ENCODE data around the gene CHGA.

DNA sequence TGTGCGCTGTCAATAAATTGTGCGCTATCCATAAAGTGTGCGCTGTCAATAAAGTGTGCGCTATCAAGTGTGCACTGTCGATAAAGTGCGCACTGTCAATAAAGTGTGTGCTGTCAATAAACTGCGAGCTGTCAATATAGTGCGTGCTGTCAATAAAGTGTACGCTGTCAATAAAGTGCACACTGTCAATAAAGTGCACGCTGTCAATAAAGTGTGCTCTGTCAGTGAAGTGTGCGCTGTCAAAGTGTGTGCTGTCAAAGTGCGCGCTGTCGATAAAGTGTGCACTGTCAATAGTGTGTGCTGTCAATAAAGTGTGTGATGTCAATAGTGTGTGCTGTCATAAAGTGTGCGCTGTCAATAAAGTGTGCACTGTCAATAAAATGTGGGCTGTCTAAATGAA, 2.9 kb upstream of the CHGA start:
- TF ChIP-seq, protein P1, sequence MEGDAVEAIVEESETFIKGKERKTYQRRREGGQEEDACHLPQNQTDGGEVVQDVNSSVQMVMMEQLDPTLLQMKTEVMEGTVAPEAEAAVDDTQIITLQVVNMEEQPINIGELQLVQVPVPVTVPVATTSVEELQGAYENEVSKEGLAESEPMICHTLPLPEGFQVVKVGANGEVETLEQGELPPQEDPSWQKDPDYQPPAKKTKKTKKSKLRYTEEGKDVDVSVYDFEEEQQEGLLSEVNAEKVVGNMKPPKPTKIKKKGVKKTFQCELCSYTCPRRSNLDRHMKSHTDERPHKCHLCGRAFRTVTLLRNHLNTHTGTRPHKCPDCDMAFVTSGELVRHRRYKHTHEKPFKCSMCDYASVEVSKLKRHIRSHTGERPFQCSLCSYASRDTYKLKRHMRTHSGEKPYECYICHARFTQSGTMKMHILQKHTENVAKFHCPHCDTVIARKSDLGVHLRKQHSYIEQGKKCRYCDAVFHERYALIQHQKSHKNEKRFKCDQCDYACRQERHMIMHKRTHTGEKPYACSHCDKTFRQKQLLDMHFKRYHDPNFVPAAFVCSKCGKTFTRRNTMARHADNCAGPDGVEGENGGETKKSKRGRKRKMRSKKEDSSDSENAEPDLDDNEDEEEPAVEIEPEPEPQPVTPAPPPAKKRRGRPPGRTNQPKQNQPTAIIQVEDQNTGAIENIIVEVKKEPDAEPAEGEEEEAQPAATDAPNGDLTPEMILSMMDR (IDR thresholded peaks at IDR 0.05 in 2 of 3, conservative IDR thresholded peaks at IDR 0.05 in 1 of 3; ENCODE audit: borderline replicate concordance in 1 of 3, insufficient read depth in 1 of 3, low read depth in 2 of 3, low read length in 2 of 3) = no peak
- TF ChIP-seq POLR2A (IDR thresholded peaks at IDR 0.05; ENCODE audit: borderline replicate concordance, extremely low read depth, insufficient read depth, insufficient read length) = no peak
- no peak for TF ChIP-seq JUND (IDR thresholded peaks at IDR 0.05)

All from HCT116 (cell line).